HPDE6-E6E7 (cell line): ENCODE data around the gene DOK7.

ENCODE experiments used
- DNase-seq: peaks from one replicate; pipeline ENCODE4 v3.0.0; 2011; ENCODE audit warnings: missing footprints; ENCODE audit errors: extremely low spot score

The DOK7 gene

DNA sequence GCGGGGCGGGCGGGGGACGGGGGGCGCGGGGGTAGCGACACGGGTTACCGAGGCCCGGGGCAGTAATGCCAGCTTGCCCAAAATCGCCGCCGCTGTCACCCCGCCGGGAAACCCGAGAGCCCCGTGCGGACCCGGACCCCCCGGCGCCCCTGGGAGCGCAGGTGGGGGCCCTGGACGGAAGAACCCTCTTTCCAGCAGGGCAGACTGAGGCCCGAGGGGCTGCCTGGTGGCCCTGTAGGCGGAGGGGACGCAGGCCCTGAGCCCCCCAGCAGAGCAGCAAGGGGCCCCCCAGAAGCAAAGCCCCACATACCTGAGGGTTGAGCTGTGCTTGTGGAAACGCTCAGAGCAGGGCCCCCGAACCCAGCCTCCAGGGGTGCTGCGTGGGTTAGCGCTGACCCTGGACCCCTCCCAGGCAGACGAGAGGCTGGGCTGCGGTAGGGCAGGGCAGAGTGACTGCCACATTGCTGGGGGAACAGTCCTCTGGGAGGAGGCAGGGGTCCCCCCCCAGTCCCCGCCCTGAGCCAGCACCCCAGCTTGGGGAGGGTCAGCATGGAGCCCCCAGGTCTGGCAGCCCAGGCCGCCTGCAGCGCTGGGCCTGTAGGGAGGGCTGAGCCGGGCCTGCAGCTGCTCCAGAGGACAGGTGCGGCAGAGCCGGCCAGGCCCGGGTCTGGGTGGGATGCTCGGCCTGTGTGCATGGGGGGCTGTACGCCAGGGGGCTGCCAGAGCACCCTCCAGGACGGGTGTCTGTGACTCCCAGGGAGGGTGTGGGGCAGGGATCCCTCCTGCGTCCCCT lies 646 bp downstream of the DOK7 start:
- no peak for DNase-seq

- DNase-seq = no peak
Measured at GRCh38 chr4:3464349-3464905, 1.3 kb downstream of the DOK7 start.

DNA sequence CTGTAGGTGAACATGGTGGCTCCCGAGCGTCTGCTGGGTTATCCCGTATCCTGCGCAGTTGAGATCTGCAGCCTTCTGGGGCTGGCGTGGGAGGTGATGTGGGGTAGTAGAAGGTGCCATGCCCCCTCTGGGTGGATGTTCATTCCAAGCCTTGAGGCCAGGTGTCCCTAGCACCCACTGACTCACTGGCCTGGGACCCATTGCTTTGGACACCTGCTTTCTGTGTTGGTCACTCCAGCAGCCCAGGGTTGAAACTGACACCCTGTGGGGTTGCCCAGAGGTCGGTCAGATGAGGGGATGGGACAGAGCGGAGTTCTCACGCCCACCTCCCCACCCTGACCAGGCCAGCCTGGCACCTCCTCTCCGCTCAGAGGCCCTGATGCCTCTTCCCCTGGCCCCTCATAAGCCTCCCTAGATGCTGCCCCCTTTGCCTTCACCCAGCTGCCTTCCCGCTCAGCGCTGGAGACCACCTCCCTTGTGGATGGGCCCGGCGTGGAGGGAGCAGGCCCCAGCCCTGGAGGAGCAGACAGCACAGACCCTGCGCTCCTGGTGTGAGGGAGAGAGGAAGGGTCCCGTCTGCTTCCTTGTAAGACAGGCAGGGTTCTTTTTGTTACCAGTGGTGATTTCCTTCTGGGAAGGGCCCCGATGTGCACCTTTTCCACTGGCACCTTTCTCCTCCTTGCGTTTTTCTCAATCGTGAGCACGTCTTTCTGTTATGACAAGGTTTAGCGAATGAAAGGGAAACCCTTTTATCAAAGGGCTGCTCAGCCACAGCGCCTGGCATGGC lies 2.0 kb downstream of the DOK7 start:
- DNase-seq = no peak

DNA sequence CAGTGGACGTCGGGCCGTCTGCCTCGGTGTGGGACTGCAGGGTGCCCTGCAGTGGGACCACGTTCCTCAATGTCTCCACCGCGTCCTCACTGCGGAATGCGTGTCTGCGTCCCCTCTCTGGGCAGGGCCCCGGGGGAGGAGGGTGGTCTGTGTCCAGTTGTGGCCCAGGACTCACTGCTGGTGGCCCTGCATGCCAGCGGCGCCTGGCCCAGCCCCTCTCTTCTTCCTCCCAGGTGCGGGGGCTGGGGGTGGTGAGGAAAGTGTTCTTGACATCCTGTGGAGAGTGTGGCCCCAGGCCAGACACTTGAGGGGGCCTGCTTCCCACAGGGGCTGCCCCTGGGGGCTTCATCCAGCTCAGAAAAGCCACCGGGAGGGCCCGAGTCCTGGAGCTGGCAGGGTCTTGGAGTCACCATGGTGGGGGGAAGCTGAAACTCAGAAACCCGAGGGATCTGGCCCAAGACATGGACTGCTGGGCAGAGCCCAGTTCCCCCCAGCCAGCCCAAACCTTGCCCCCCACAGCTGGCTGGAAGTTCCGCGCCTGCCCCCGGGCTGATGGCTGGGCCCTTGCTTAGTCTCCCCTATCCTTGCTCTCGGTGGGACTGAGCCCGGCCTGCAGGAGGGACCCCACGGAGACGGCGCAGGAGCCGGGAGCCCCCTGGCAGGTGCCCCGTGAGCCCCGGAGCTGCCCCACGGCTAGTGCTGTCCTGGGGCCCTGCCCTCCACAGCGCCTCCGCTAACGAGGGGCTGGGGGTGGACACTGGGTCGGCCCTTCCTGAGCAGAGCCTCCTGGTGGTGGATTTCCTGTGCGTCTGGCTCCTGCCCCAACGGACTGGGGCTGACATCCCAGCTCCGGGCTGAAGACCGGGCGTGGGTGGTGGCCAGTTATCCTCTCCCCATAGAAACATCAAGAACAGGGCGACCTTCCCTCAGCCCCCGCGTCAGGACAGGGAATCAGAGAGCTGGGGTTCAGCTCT lies 2.9 kb downstream of the DOK7 start:
- no peak for DNase-seq

- DNase-seq = no peak
Measured at GRCh38 chr4:3466691-3467600, 3.8 kb downstream of the DOK7 start.

DNA sequence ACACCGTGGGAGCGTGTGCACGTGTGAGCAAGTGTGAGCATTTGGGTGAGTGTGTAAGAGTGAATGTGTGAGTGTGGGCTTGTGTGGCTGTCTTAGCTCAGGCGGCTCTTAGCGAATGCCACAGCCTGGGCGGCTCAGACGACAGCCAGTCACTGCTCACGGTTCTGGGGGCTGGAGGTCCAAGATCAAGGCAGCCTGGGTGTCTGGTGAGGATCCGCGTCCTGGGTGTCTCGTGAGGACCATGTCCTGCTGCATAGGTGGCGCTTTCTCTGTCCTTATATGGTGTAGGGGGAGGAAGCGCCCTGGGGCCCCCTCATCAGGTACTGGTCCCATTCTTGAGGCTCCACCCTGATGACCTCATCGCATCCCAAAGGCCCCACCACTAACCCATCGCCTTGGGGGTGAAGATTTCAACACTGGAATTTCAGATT lies 4.5 kb downstream of the DOK7 start:
- DNase-seq = no peak

DNA sequence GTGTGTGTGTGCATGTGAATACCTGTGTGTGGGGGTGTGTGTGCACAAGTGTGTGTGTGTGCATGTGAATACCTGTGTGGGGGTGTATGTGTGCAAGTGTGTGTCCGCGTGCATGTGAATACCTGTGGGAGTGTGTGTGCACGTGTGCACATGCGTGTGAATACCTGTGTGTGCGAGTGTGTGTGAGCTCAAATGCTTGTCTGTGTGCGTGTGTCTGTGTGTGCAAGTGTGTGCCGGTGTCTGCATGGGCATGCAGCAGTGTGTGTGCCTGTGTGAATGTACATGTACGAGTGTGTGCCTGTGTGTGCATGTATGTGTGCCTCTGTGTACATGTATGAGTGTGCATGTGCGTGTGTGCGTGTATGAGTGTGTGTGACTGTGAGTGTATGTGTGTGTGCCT lies 5.0 kb downstream of the DOK7 start:
- DNase-seq = no peak

DNA sequence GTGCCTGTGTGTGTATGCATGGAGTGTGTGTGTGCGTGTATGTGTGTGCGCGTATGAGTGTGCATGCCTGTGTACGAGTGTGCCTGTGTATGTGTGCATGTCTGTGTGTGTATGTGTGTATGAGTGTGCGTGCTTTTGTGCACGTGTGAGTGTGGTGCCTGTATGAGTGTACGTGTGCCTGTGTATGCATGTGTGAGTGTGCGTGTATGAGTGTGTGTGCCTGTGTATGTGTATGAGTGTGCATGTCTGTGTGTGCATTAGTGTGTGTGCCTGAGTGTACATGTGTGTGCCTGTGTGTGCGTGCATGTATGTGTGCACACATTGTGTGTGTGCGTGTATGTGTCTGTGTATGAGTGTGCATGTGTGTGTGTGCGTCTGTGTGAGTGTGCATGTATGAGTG lies 5.7 kb downstream of the DOK7 start:
- DNase-seq = no peak

DNA sequence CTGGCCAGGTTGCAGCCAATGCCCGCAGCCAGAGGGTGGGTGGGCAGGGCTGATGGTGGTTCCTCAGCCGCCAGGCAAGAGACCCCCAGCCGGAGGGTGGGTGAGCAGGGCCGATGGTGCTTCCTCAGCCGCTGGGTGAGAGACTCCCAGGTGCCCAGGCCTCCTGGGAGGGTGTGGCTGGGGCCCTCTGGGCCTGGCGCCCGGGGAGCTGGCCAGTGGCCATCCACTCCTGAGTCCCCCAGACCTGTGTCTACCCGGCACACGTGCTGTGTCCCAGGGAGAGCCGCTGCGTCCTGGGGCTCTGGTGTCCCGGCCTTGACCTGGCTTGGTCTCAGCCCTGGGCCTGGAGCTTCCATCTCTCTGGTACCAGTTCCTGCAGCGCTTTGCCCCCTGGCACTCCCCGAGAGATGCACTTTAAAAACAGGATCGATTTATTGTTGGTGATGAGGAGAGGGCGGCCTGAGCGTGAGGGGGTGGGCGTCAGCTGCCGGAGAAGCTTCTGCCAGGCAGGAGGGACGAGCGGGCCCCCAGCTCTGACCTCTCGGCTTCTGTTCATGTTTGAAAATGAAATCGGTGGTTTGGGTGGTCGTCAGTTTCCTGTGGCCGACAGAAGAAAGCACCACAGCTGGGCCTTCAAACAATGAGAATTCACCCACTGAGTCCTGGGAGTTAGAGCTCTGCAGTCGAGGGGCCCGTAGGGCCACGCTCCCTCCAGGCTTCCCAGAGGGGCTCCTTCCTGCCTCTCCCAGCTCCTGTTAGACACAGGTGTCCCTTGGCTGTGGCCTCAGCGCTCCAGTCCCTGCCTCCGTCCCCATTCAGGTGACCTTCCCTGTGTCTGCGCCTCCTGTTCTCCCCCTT lies 6.5 kb downstream of the DOK7 start:
- no peak for DNase-seq

DNA sequence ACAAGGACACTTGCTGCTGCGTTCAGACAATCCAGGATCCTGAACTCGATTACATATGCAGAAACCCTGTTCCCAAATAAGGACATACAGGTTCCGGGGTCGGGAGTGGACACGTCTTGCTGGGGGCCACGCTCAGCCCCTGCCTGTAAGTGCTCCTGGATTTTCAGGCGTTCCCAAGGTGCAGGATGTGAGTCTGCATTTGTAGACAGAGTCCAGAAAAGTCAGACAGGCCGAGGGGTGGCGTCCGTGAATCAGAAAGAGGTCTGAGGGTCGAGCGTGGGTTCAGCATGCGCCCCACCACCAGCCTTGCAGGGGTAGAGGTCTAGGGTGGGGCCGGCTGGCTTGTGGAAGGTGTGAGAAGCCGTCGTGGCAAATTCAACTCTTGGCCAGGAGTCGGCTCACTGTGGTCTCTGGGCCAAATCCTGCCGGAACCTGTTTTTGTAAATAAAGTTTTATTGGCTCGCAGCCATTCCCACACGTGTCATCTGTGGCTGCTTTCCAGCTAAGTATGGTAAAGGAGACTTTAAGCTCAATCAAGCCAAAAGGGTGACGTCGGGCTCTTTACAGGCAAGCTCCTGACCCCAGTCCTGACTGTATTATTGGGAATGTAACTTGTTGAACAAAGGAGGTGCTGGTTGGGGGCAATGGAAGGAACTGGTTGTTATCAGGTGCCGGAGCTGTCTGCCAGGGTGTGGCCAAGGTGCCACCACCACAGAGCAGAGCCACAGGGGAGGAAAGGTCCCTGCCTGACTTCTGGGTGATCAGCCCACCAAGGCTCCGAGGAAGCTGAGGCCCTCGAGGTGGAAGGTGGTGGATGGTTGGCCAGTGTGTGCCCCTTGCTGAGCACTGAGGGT lies 7.4 kb downstream of the DOK7 start:
- no peak for DNase-seq

- DNase-seq = no peak
Measured at GRCh38 chr4:3471098-3471760, 8.1 kb downstream of the DOK7 start.

DNA sequence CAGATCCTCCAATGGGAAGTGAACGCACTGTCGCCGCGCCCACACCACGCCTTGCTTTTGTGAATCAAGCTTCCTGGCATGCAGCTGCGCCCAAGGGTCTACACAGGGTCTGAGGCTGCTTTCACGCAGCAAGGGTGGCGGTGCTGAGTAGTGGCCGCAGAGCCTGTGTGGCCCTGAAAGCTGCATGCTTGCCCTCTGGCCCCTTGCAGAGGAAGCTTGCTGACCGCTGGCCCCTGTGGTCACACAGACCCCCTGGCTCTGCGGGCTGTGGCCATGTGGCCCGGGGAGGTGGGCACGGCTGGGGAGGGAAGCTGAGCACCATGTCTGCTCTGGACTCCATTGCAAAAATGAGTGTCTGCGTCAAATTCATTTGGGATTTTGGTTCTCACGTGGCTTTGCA lies 8.8 kb downstream of the DOK7 start:
- DNase-seq = no peak

DNA sequence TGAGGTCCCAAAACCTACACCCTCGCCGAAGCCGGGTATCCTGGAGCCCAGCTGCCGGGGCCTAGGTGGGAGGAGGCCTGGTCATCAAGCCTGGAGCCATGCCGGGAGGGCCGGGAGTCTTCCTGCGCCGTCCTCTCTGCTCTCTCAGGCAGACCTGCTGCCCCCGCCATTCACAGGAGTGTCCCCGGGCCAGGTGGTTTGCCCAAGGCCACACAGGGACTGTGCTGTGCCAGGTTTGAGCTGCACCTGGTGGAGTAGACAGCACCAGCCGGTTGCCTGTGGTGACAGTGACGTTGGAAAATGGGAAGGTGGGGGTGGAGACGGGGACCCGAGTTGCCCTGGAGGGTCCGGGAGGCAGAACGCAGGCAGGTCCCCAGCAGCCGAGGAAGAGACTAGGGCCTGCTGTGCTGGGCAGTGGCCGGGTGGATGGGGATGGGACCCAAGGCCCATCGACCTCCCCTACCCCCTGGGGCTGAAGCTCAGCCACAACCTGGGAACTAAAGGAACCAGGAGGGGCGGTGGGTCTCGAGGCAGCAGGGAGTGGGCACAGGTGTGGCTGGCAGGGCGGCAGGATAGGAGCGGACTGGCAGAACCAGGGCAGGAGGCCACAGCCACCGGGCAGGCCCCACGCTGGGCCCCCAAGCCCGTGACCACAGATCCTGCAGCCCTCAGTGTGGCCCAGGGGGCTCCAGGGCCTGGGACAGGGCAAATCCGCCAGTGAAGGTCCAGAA lies 9.5 kb downstream of the DOK7 start:
- no peak for DNase-seq

DNA sequence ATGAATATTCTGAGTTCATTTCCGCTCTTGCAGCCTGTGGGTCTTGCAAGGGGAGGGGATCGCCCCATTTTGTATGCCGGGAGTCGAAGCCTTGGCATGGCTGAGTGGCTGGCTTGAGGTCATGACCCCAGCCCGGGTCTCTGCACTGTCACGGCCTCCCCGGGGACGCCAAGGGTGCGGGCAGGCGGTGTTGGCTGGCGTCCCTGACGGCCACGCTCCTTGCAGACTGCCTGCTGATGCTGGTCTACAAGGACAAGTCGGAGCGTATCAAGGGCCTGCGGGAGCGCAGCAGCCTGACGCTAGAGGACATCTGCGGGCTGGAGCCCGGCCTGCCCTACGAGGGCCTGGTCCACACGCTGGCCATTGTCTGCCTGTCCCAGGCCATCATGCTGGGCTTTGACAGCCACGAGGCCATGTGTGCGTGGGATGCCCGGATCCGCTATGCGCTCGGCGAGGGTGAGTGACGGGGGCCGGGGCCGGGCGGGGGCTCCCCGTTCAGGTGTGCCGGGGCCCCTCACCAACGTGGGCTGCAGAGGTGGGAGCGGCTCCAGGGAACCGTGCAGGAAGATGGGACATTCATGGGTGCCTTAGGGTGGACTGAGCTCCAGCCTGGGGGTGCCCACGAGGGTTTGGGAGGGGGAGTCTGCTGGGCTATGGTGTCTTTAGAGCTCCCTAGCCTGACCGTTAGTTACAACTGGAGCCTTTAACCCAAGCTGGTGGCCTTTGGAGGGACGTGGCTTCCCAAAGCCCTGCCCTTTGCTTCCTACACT lies 10.3 kb downstream of the DOK7 start:
- no peak for DNase-seq

GRCh38 chr4:3473996-3474765 lies 11.1 kb downstream of the DOK7 start:
- no peak for DNase-seq
